LHCN-M2 (cell line): ENCODE measurements around the gene TOP3A. TPM values are rescaled to one million over a fixed set of nuclear protein-coding genes. Genes with fewer than 3 reads are reported as not detected.
A peak's percentile ranks its signal among the peaks of the same experiment; 100 is the strongest.

ENCODE experiments used
- DNase-seq: peaks from one replicate; pipeline ENCODE4 v3.0.0-alpha.2; 2012; ENCODE audit warnings: low read depth
- total RNA-seq: library from RNA; depleted of rRNA; stranded (reverse); fragments of >200 nt; gene quantifications from 2 replicates; pipeline ENCODE4 v1.2.3, GENCODE V29; 2014; rRNA removed

Gene TOP3A
- total RNA-seq, 1 experiment from 2014 or later: 46.4 TPM

GRCh38 chr17:18234853-18235380 is 79.9 kb downstream of the TOP3A start:
- DNase-seq: no peak

GRCh38 chr17:18233803-18234518 is 80.8 kb downstream of the TOP3A start:
- no peak for DNase-seq

GRCh38 chr17:18231164-18231563 is 83.6 kb downstream of the TOP3A start:
- DNase-seq: no peak

- DNase-seq: no peak
Measured at GRCh38 chr17:18230288-18231141, 84.3 kb downstream of the TOP3A start.

- no peak for DNase-seq
Measured at GRCh38 chr17:18229771-18230170, 85.0 kb downstream of the TOP3A start.

GRCh38 chr17:18229254-18229653 is 85.5 kb downstream of the TOP3A start:
- no peak for DNase-seq

- DNase-seq: no peak
Measured at GRCh38 chr17:18228176-18228682, 86.6 kb downstream of the TOP3A start.

- DNase-seq: no peak
Measured at GRCh38 chr17:18227635-18228034, 87.2 kb downstream of the TOP3A start.

- DNase-seq: no peak
Measured at GRCh38 chr17:18226284-18226945, 88.4 kb downstream of the TOP3A start.

- DNase-seq: no peak
Measured at GRCh38 chr17:18225642-18226283, 89.0 kb downstream of the TOP3A start.

- peak; percentile 91 for DNase-seq
Measured at GRCh38 chr17:18225121-18225641, 89.6 kb downstream of the TOP3A start, which contains the start of gene LLGL1. TSS of gene LLGL1 (plus strand) at chr17:18225635. CDS start at chr17:18225683, 48 bp downstream.

- DNase-seq: no peak
Measured at GRCh38 chr17:18224387-18225120, 90.2 kb downstream of the TOP3A start.

- no peak for DNase-seq
Measured at GRCh38 chr17:18224053-18224386, 90.8 kb downstream of the TOP3A start.

Other genes with a start within 250 kb of the TOP3A start
- gene DRG2, start 227.0 kb downstream of the TOP3A start, total RNA-seq: 49.5 and 54.0 TPM in 2 replicates
- not detected in 2 replicates for gene MYO15A, start 206.2 kb downstream of the TOP3A start, total RNA-seq
- gene ALKBH5, start 131.2 kb downstream of the TOP3A start, total RNA-seq: 115 and 123 TPM in 2 replicates
- 53.3 and 53.7 TPM in 2 replicates for gene LLGL1, start 89.4 kb downstream of the TOP3A start, total RNA-seq
- gene FLII, start 56.3 kb downstream of the TOP3A start, total RNA-seq: 284 and 286 TPM in 2 replicates
- gene MIEF2, start 54.3 kb downstream of the TOP3A start, total RNA-seq: 9.4 and 9.6 TPM in 2 replicates
- 9.0 and 11.3 TPM in 2 replicates for gene SMCR8, start 299 bp upstream of the TOP3A start, total RNA-seq
- 20.0 and 22.2 TPM in 2 replicates for gene SHMT1, start 48.6 kb upstream of the TOP3A start, total RNA-seq
- gene EVPLL, start 62.8 kb upstream of the TOP3A start, total RNA-seq: not detected in 2 replicates
- gene LGALS9C, start 161.8 kb upstream of the TOP3A start, total RNA-seq: not detected in 2 replicates